ENCODE measurements around the gene COMMD4. TPM values are rescaled to one million over a fixed set of nuclear protein-coding genes. Genes with fewer than 3 reads are reported as not detected.

The COMMD4 gene
- total and polyA plus RNA-seq, 2 of the 8 experiments (the other 6 are each of a cell fraction or from before 2014, with no cell fraction given) = 131 to 236 TPM

GRCh38 chr15:75348562-75349350 is 12.9 kb downstream of the COMMD4 start:
- TF ChIP-seq POLR2AphosphoS5 (IDR thresholded peaks at IDR 0.05; ENCODE audit: low read depth, low read length) = 0 out of 2 replicates have a peak, but pooled peaks have one; percentile 16
- no peak for TF ChIP-seq FOSL1 (IDR thresholded peaks at IDR 0.05; ENCODE audit: insufficient read depth, low read depth, low read length)

More at GRCh38 chr15:75348562-75349350, 12.9 kb downstream of the COMMD4 start:
- FAIRE-seq (no peak), DNase-seq (ENCODE audit: low read depth in 1 of 2, low spot score in 2 of 2) (peak in 1 of 2 experiments; percentile 66)
- Histone ChIP-seq H2BK20ac (ENCODE audit: low read length) (no peak overlapping the region), H4K91ac (replicated peaks; ENCODE audit: insufficient read length, low read length) (peak overlapping the region; percentile 74), H3K56ac (replicated peaks; ENCODE audit: insufficient read length, low read depth, low read length) (peak overlapping the region; percentile 30), H2BK15ac (ENCODE audit: low read length) (no peak overlapping the region; the same call in 1 of the 2 replicates), H3K36me3 (ENCODE audit: control insufficient read depth in 2 of 4, insufficient read depth in 4 of 4, low read length in 3 of 4) (no peaks in the 10 kb centered on the region), H3K9ac (replicated peaks in 1 of 4; ENCODE audit: extremely low read depth in 1 of 4, low read depth in 3 of 4, low read length in 3 of 4) (peak overlapping the region in 2 of 4 experiments; percentile 3 to 8; a peak in 2 of 7 replicates), H3K79me1 (ENCODE audit: low read depth, low read length) (no peaks in the 10 kb centered on the region; the same call in 1 of the 2 replicates), H3K18ac (ENCODE audit: extremely low read depth, low read length) (peak overlapping the region; percentile 60), H2AFZ (ENCODE audit: low read length) (0 out of 2 replicates have a peak overlapping the region, but pooled peaks have one; percentile 7), H3K4ac (replicated peaks; ENCODE audit: insufficient read length, low read depth, low read length) (no peak overlapping the region), H3K27me3 (replicated peaks in 1 of 4; ENCODE audit: control insufficient read depth in 3 of 4, extremely low read depth in 1 of 4, insufficient read depth in 3 of 4, low read length in 3 of 4) (peaks cover 0 to 31% (median 16%) of the 10 kb centered on the region in 4 experiments; a peak in 5 of 7 replicates), H3K23ac (ENCODE audit: insufficient read length) (no peak overlapping the region), H3K9me3 (ENCODE audit: insufficient read depth in 2 of 2, low read depth in 1 of 2, low read length in 1 of 2) (no peaks in the 10 kb centered on the region), H2BK12ac (ENCODE audit: low read depth, low read length) (no peak overlapping the region), H3K4me3 (ENCODE audit: extremely low read depth in 1 of 4, insufficient read depth in 2 of 4, low read depth in 3 of 4, low read length in 4 of 4) (peak overlapping the region; percentile 63 to 87 (median 76)), H4K8ac (ENCODE audit: extremely low read depth, insufficient read depth, low read length) (no peak overlapping the region; the same call in 1 of the 2 replicates), H2BK5ac (ENCODE audit: low read depth, low read length) (no peak overlapping the region), H2BK120ac (replicated peaks; ENCODE audit: low read depth, low read length) (no peak overlapping the region), H3K79me2 (ENCODE audit: control insufficient read depth in 1 of 2, insufficient read depth in 2 of 2, low read length in 2 of 2) (no peaks in the 10 kb centered on the region), H3K4me1 (replicated peaks in 1 of 4; ENCODE audit: control insufficient read depth in 3 of 4, insufficient read depth in 4 of 4, low read length in 3 of 4) (peaks cover 0 to 9% (median 5%) of the 10 kb centered on the region in 4 experiments; a peak in 4 of 7 replicates), H3K27ac (ENCODE audit: low read depth, low read length) (no peak overlapping the region), H4K20me1 (replicated peaks in 1 of 2; ENCODE audit: control insufficient read depth in 1 of 2, insufficient read depth in 2 of 2, low read length in 2 of 2) (peaks cover 0 to 7% of the 10 kb centered on the region in 2 experiments), H3K23me2 (ENCODE audit: low read depth, low read length) (peaks cover 17% of the 10 kb centered on the region), H3K4me2 (ENCODE audit: insufficient read depth in 1 of 2, low read depth in 2 of 2, low read length in 2 of 2) (peak overlapping the region; percentile 84 to 85), H4K5ac (ENCODE audit: insufficient read length, low read depth, low read length) (no peak overlapping the region), H3K14ac (ENCODE audit: insufficient read length) (no peak overlapping the region), H2AK5ac (ENCODE audit: low read depth, low read length) (no peak overlapping the region)
- ChIA-PET POLR2A (ENCODE audit: partially characterized antibody) (interaction anchor here (0.6 to 8.2 kb wide), 6 partner anchors 8 to 204 kb away, joined by 3 to 69 read pairs (median 10); partner anchors contain the start of genes COMMD4 and MAN2C1), CTCF (ENCODE audit: partially characterized antibody) (interaction anchor here (1.1 to 1.6 kb wide), 2 partner anchors 12 to 20 kb away, joined by 3 to 6 read pairs; partner anchors contain the start of gene MAN2C1)
- WGBS, 2 experiments (ENCODE audit: extremely low coverage in 1 of 2, insufficient coverage in 1 of 2, insufficient read length in 1 of 2, insufficient replicate concordance in 2 of 2, low coverage in 1 of 2, low lambda C conversion rate in 2 of 2, missing lambda C conversion rate in 1 of 2) = 41% methylated on average over 40 of the region's 46 CpGs; no CpG with 5 or more reads in 1 of the 2 experiments
